HepG2 (cell line): ENCODE results near the gene PAN3. TPM values are rescaled to one million over a fixed set of nuclear protein-coding genes. Genes with fewer than 3 reads are reported as not detected.

ENCODE experiments used
- BORCS8-MEF2B ChIP-seq: sonication (generic); formaldehyde crosslinking; IDR thresholded peaks from 2 replicates; pipeline ENCODE4 v1.8.0; 2022; ENCODE audit warnings: mild to moderate bottlenecking, missing genetic modification reagents
- FOXK1 ChIP-seq: sonication (generic); formaldehyde crosslinking; IDR thresholded peaks from 2 replicates; pipeline ENCODE4 v1.4.0; 2020; ENCODE audit warnings: low read depth, missing genetic modification reagents, borderline replicate concordance
- HNRNPUL1 ChIP-seq: fragments of 200-400 bp; formaldehyde crosslinking; IDR thresholded peaks from 2 replicates; pipeline ENCODE4 v1.6.1; 2017; ENCODE audit warnings: low read depth, mild to moderate bottlenecking, low read length, moderate library complexity
- HOXD1 ChIP-seq: sonication (generic); formaldehyde crosslinking; IDR thresholded peaks from 2 replicates; pipeline ENCODE4 v1.5.0; 2020; ENCODE audit warnings: missing genetic modification reagents
- KMT2A ChIP-seq: sonication (generic); formaldehyde crosslinking; IDR thresholded peaks from 2 replicates; pipeline ENCODE4 v1.4.0; 2020; ENCODE audit warnings: missing genetic modification reagents
- MEF2D ChIP-seq: sonication (generic); formaldehyde crosslinking; IDR thresholded peaks from 2 replicates; pipeline ENCODE4 v1.5.1; 2020; ENCODE audit warnings: mild to moderate bottlenecking, missing genetic modification reagents
- NR2F6 ChIP-seq, 2 experiments: IDR thresholded peaks; 2 replicates each; pipeline ENCODE4 v1.6.1; 2016; ENCODE audit warnings: antibody characterized with exemption in 1 of 2, mild to moderate bottlenecking in 1 of 2
- RAD51 ChIP-seq: fragments of 450-650 bp; IDR thresholded peaks from 2 replicates; pipeline ENCODE4 v1.6.1; 2016; ENCODE audit warnings: borderline replicate concordance
- REXO4 ChIP-seq: sonication (generic); formaldehyde crosslinking; IDR thresholded peaks from 2 replicates; pipeline ENCODE4 v1.8.0; 2022; ENCODE audit warnings: missing genetic modification reagents, mild to moderate bottlenecking, borderline replicate concordance
- RFX5 ChIP-seq: IDR thresholded peaks from 2 replicates; pipeline ENCODE4 v1.6.1; 2011; ENCODE audit warnings: low read depth, low read length, improper control_type of control experiment
- SAP130 ChIP-seq: IDR thresholded peaks from 2 replicates; pipeline ENCODE4 v1.6.1; 2016; ENCODE audit warnings: low read depth
- SPEN ChIP-seq: sonication (generic); formaldehyde crosslinking; IDR thresholded peaks from 2 replicates; pipeline ENCODE4 v1.5.1; 2020; ENCODE audit warnings: low read depth, mild to moderate bottlenecking, missing genetic modification reagents
- SSRP1 ChIP-seq: IDR thresholded peaks from 2 replicates; pipeline ENCODE4 v1.6.1; 2016; ENCODE audit warnings: control low read depth
- YEATS2 ChIP-seq: sonication (generic); formaldehyde crosslinking; IDR thresholded peaks from 2 replicates; pipeline ENCODE4 v1.4.0; 2020; ENCODE audit warnings: missing genetic modification reagents, borderline replicate concordance
- ZBTB7B ChIP-seq: sonication (generic); formaldehyde crosslinking; IDR thresholded peaks from 2 replicates; pipeline ENCODE4 v1.4.0; 2020; ENCODE audit warnings: missing genetic modification reagents
- ZNF251 ChIP-seq: sonication (generic); formaldehyde crosslinking; IDR thresholded peaks from 2 replicates; pipeline ENCODE4 v1.9.0; 2021; ENCODE audit warnings: mild to moderate bottlenecking, missing genetic modification reagents
- ZNF574 ChIP-seq: sonication (generic); formaldehyde crosslinking; IDR thresholded peaks from 2 replicates; pipeline ENCODE4 v1.4.0; 2020; ENCODE audit warnings: missing genetic modification reagents
- ZNF710 ChIP-seq: sonication (generic); formaldehyde crosslinking; IDR thresholded peaks from 2 replicates; pipeline ENCODE4 v1.5.0; 2020; ENCODE audit warnings: mild to moderate bottlenecking, missing genetic modification reagents, borderline replicate concordance
- polyA plus RNA-seq, 8 experiments: library from polyadenylated mRNA; depleted of rRNA in 3 of 8; stranded (reverse) in 7 of 8; unstranded in 1 of 8; fragments of >200 nt; fragmentation: Illumina TruSeq in 4 of 8; extraction: Trizol in 4 of 8; gene quantifications; 2 replicates each; pipeline versions ENCODE4 v1.2.1 to v1.2.3, GENCODE V29; 2011 to 2016; ENCODE audit warnings: low read depth in 4 of 8, missing spikeins in 1 of 8, mixed read lengths in 1 of 8; ENCODE audit not compliant: insufficient read depth in 1 of 8
- total RNA-seq, 5 experiments: library from RNA; depleted of rRNA; stranded (reverse); fragments of >200 nt; fragmentation: Illumina TruSeq; extraction: Trizol; gene quantifications; 2 replicates each; pipeline ENCODE4 v1.2.3, GENCODE V29; 2016; ENCODE audit warnings: low read depth in 1 of 5
- TF ChIP-seq, protein P1 (sequence below): sonication (generic); formaldehyde crosslinking; IDR thresholded peaks from 2 replicates; pipeline ENCODE4 v1.4.0; 2020; ENCODE audit warnings: missing genetic modification reagents, borderline replicate concordance
- TF ChIP-seq, protein P2 (sequence below): sonication (generic); formaldehyde crosslinking; IDR thresholded peaks from 2 replicates; pipeline ENCODE4 v1.5.0; 2020; ENCODE audit warnings: mild to moderate bottlenecking, missing genetic modification reagents

Gene PAN3
- total and polyA plus RNA-seq, 2 of the 13 experiments (the other 11 are each of a cell fraction or from before 2014, with no cell fraction given), result 9.7 to 10.6 TPM

DNA sequence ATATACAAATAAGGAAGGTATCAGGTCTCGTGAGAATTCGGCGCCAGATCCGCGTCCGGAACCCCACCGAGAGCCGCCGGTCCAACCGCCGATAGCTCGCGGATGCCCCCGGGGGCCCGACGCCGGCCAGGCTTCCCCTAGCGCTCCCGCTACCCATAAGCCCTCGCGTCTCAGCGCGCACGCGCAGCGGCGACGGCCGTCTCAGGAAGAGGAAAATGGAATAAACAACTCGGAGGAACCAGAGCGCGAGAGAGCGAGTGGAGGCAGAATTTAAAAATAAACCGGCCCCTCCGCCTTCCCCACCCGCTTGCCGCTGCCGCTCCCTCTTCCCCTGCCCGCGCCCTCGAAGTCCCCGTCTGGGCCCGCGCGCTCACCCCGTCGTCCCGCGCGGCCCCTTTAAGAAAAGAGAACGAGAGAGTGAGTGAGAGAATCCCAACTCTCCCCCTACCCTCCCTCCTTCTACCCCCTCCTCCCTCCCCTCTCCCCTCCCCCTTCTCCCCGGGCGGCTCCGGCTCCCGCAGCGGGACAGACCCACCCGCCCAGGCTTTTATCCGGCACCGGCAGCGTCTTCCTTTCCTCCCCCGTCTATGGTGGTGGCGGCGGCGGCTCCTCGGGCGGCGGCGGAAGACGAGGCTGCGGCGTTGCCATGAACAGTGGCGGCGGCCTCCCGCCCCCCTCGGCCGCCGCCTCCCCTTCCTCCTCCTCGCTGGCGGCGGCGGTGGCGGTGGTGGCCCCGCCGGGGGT lies at the start of gene PAN3 (continued):
- TF ChIP-seq SPEN (CRISPR knock-in tag) (peak; percentile 74; the same call in 1 of the 2 replicates), HOXD1 (CRISPR knock-in tag) (no peak; the same call in 1 of the 2 replicates), KMT2A (peak; percentile 85), ZNF710 (peak; percentile 65; the same call in 1 of the 2 replicates), ZNF251 (CRISPR knock-in tag) (no peak), FOXK1 (CRISPR knock-in tag) (peak; percentile 83), HNRNPUL1 (no peak), YEATS2 (CRISPR knock-in tag) (peak; percentile 64), BORCS8-MEF2B (CRISPR knock-in tag) (no peak), RFX5 (no peak), REXO4 (CRISPR knock-in tag) (no peak), SAP130 (CRISPR knock-in tag) (peak; percentile 32; the same call in 1 of the 2 replicates), MEF2D (CRISPR knock-in tag) (0 out of 2 replicates have a peak, but pooled peaks have one; percentile 46), ZBTB7B (CRISPR knock-in tag) (peak; percentile 64), SSRP1 (CRISPR knock-in tag) (no peak), NR2F6 (IDR thresholded peaks at IDR 0.05) (no peak), NR2F6 (CRISPR knock-in tag; IDR thresholded peaks at IDR 0.05) (no peak), RAD51 (no peak), ZNF574 (CRISPR knock-in tag) (peak; percentile 66)
- TF ChIP-seq, protein P1, sequence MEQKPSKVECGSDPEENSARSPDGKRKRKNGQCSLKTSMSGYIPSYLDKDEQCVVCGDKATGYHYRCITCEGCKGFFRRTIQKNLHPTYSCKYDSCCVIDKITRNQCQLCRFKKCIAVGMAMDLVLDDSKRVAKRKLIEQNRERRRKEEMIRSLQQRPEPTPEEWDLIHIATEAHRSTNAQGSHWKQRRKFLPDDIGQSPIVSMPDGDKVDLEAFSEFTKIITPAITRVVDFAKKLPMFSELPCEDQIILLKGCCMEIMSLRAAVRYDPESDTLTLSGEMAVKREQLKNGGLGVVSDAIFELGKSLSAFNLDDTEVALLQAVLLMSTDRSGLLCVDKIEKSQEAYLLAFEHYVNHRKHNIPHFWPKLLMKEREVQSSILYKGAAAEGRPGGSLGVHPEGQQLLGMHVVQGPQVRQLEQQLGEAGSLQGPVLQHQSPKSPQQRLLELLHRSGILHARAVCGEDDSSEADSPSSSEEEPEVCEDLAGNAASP (CRISPR knock-in tag), result peak; percentile 33; the same call in 1 of the 2 replicates
- TF ChIP-seq, protein P2, sequence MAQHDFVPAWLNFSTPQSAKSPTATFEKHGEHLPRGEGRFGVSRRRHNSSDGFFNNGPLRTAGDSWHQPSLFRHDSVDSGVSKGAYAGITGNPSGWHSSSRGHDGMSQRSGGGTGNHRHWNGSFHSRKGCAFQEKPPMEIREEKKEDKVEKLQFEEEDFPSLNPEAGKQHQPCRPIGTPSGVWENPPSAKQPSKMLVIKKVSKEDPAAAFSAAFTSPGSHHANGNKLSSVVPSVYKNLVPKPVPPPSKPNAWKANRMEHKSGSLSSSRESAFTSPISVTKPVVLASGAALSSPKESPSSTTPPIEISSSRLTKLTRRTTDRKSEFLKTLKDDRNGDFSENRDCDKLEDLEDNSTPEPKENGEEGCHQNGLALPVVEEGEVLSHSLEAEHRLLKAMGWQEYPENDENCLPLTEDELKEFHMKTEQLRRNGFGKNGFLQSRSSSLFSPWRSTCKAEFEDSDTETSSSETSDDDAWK (CRISPR knock-in tag), result no peak
- TF ChIP-seq, all 625 proteins: peak for 124
